GM19025 (cell line): Measurements from ENCODE around the gene KRT14.
"Not testable (repeated sequence)": the region's sequence is repeated elsewhere in the genome, so short reads cannot be mapped to it uniquely, and the experiment has no call there.

Source experiments
- ATAC-seq: cut with Tn5 transposase; IDR thresholded peaks from one replicate; pipeline ENCODE4 v1.9.1; 2021; ENCODE audit warnings: mild to moderate bottlenecking, low read depth, moderate library complexity; ENCODE audit not compliant: unreplicated experiment

Gene KRT14

GRCh38 chr17:41548844-41549595, 37.7 kb downstream of the KRT14 start:
- no peak for ATAC-seq

DNA sequence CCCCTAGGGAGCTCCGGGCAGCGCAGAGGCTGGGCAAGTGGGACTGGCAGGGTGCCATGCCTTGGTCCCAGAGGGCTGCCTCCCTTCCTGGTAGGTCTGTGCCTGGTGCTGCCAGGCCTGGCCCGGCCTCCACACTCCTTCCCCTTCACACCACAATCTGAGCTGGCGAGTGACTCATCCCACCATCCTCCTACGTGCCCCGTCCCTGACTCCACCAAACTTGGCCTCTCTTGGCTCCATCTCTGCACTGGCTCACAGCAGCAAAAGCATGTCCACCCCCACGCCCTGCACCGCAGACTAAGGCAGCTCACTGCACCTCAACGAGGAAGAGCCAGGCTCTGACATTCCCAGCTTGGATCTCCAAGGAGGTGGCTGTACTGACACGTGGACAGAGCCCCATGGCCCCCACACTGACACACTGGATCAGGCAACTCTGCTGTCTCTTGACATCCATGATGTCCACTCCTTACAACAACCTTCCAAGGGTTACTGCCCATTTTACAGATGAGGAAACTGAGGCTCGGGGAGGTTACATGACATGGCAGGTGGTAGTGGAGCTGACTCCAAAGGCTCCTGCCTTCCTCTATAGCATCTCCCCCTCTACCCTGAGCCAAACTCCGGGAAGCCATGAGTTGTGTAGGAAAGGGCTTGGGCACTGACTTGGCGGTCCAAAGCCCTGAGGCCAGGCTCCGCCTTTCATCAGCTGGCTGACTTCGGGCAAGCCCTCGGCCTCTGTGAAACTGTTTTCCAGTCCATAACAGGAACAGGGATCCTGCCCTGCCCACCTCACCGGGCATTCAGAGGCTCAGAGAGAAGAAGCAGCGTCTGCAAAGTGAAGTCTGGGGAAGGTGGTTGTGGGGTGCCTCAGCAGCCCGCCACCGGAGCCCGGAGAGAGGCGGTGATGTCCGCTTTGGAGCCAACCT, 38.5 kb downstream of the KRT14 start:
- ATAC-seq = no peak

GRCh38 chr17:41547378-41547841, 39.3 kb downstream of the KRT14 start:
- ATAC-seq = no peak

- ATAC-seq = no peak
Measured at GRCh38 chr17:41546819-41547218, 39.9 kb downstream of the KRT14 start.

DNA sequence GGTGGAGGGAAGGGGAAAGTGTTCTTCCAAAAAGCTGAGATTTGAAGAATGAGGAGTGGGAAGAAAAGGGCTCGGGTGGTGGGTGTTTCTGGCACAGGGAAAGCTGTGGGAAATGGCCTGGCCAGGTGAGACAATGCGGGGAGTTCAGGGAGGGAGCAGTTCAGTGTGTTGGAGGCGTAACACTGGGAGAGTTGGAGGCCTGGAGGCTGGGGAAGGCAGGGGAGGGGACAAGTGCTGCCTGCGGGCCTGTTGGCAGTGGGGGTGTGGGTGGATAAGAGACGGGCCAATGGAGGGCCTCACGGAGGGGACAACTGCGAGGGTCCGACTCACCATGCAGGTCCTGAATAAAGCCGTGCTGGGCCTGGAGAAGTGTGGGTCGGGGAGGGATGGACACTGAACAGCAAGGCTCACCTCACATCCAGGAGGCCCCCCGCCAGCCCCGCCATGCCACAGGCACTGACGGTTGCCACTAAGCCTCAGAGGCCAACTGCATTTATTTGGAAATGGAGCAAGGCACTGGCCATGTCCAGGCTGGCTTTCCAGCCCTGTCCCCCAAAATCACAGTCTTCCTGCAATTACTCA, 40.8 kb downstream of the KRT14 start:
- no peak for ATAC-seq

DNA sequence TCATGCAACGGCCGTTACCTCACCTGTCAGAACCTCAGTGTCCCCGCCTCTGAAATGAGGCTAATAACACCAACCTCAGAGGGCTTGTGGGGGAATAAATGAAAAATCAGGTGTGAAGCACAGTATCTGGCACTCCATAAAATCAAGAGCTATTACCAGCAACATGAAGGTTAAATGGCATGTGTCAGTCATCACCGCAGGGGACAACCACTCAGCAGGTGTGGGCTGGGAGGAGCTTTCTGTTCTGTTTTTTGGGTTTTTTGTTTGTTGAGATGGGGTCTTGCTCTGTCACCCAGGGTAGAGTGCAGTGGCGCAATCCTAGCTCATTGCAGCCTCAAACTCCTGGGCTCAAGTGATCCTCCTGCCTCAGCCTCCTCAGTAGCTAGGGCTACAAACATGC, 41.8 kb downstream of the KRT14 start:
- no peak for ATAC-seq

- ATAC-seq = no peak
Measured at GRCh38 chr17:41544491-41544892, 42.2 kb downstream of the KRT14 start.

GRCh38 chr17:41542786-41543185, 43.9 kb downstream of the KRT14 start:
- not testable (repeated sequence) for ATAC-seq

GRCh38 chr17:41542357-41542756, 44.3 kb downstream of the KRT14 start:
- ATAC-seq = no peak

GRCh38 chr17:41540921-41541625, 45.6 kb downstream of the KRT14 start:
- ATAC-seq = no peak

- no peak for ATAC-seq
Measured at GRCh38 chr17:41539979-41540701, 46.6 kb downstream of the KRT14 start.

- no peak for ATAC-seq
Measured at GRCh38 chr17:41539071-41539492, 47.6 kb downstream of the KRT14 start.

GRCh38 chr17:41538565-41538991, 48.1 kb downstream of the KRT14 start:
- ATAC-seq = no peak

DNA sequence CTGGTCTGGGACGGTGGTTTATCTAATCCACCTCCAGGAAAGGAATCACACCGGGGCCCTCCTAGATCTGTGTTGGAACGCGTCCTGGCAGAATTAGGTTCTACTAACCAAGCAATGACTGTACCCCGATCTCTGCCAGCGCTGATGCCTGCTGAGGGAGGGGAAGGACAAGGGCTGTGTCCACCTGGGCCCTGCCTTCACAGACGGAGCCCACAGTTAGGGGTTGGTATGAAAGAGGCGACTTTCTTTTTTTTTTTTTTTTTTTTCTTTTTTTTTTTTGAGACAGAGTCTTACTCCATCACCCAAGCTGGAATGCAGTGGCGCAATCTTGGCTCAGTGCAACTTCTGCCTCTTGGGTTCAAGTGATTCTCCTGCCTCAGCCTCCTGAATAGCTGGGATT, 48.7 kb downstream of the KRT14 start:
- no peak for ATAC-seq

- no peak for ATAC-seq
Measured at GRCh38 chr17:41537614-41537954, 49.1 kb downstream of the KRT14 start.

GRCh38 chr17:41536741-41537613, 49.7 kb downstream of the KRT14 start:
- ATAC-seq = no peak

DNA sequence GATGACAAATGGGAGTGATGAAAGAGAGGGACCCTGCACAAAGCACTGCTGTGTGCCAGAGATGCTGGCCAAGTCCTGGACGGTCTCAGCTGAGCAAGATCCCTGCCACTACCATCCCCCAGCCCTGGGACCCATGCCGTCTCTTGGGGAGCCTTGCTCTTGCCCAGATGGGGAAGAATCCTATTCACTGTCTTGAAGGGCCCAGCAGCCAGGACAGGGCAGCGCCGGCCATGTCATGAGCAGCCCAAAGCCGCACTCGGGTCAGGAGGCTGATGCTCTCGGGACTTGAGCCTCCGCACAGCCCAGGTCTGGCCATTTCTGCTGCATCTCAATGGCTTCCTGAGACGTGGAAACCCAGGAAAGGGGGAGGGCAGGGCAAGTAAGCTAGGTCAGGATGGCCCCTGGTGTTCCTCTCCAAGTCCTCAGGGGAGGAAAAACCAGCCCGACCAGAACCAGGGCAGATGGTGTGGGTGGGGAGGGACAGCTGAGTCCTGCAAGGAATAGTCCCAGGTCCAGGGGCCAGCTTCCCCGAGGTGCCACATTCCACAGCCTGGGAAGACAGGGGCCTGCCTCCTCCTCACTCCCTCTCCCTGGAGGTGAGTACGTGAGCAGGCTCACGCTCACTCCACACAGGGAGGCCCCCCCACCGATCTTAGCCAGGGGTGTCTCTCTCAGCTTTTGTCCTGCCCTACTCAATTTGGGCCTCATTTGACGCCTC, 50.8 kb downstream of the KRT14 start:
- no peak for ATAC-seq

GRCh38 chr17:41534899-41535546, 51.7 kb downstream of the KRT14 start:
- ATAC-seq = no peak
